Cerebellar cortex (tissue), 1 donor: Measurements from ENCODE around the gene NIPAL4.
"Not testable (repeated sequence)": the region's sequence is repeated elsewhere in the genome, so short reads cannot be mapped to it uniquely, and the experiment has no call there.

Experiments used
- DNase-seq: peaks from one replicate; pipeline ENCODE4 v3.0.0-alpha.2; 2015; ENCODE audit warnings: low spot score

NIPAL4 gene

GRCh38 chr5:157459715-157460599, at the start of gene NIPAL4:
Gene NIPAL4, plus strand, starts transcription at chr5:157460213. Its CDS starts 108 bp downstream, at chr5:157460321.
- DNase-seq: no peak

GRCh38 chr5:157415838-157416237, 44.2 kb upstream of the NIPAL4 start:
- no peak for DNase-seq

- not testable (repeated sequence) for DNase-seq
Measured at GRCh38 chr5:157419521-157419920, 40.5 kb upstream of the NIPAL4 start.

GRCh38 chr5:157429920-157430319, 30.1 kb upstream of the NIPAL4 start:
- DNase-seq: not testable (repeated sequence)

- peak; percentile 82 for DNase-seq
Measured at GRCh38 chr5:157431544-157432200, 28.3 kb upstream of the NIPAL4 start.

GRCh38 chr5:157434096-157434495, 25.9 kb upstream of the NIPAL4 start:
- DNase-seq: no peak

- no peak for DNase-seq
Measured at GRCh38 chr5:157443041-157443549, 16.9 kb upstream of the NIPAL4 start.

GRCh38 chr5:157444224-157444623, 15.8 kb upstream of the NIPAL4 start:
- DNase-seq: no peak

GRCh38 chr5:157445745-157446411, 14.1 kb upstream of the NIPAL4 start:
- no peak for DNase-seq

- DNase-seq: no peak
Measured at GRCh38 chr5:157446412-157446935, 13.5 kb upstream of the NIPAL4 start.

GRCh38 chr5:157447201-157447637, 12.8 kb upstream of the NIPAL4 start:
- DNase-seq: no peak

GRCh38 chr5:157449011-157449723, 10.8 kb upstream of the NIPAL4 start:
- DNase-seq: peak; percentile 90

- DNase-seq: no peak
Measured at GRCh38 chr5:157450024-157450423, 10.0 kb upstream of the NIPAL4 start.

GRCh38 chr5:157451806-157452205, 8.2 kb upstream of the NIPAL4 start:
- DNase-seq: no peak

- no peak for DNase-seq
Measured at GRCh38 chr5:157454273-157454672, 5.7 kb upstream of the NIPAL4 start.

GRCh38 chr5:157455057-157455456, 5.0 kb upstream of the NIPAL4 start:
- DNase-seq: no peak

GRCh38 chr5:157456301-157456700, 3.7 kb upstream of the NIPAL4 start:
- no peak for DNase-seq

GRCh38 chr5:157457391-157457790, 2.6 kb upstream of the NIPAL4 start:
- DNase-seq: no peak

- no peak for DNase-seq
Measured at GRCh38 chr5:157458835-157459234, 1.2 kb upstream of the NIPAL4 start.

GRCh38 chr5:157460921-157461792, 1.1 kb downstream of the NIPAL4 start:
- no peak for DNase-seq
